OCI-LY3 (cell line): ENCODE data around the gene UPK3A.

Experiments used
- EZH2phosphoT487 ChIP-seq: fragments of 200-600 bp; shearing (Covaris generic); IDR thresholded peaks from 2 replicates; pipeline ENCODE4 v1.6.1; 2018; ENCODE audit warnings: antibody characterized with exemption, mixed run types, low read depth
- TF ChIP-seq, protein P1 (sequence below): fragments of 200-600, 300-600 bp; sonication (generic); IDR thresholded peaks from 2 replicates; pipeline ENCODE4 v1.5.1; 2014; ENCODE audit warnings: antibody characterized with exemption, low read length, low read depth

GRCh38 chr22:45237065-45237990 lies 47.4 kb upstream of the UPK3A start:
- TF ChIP-seq, protein P1, sequence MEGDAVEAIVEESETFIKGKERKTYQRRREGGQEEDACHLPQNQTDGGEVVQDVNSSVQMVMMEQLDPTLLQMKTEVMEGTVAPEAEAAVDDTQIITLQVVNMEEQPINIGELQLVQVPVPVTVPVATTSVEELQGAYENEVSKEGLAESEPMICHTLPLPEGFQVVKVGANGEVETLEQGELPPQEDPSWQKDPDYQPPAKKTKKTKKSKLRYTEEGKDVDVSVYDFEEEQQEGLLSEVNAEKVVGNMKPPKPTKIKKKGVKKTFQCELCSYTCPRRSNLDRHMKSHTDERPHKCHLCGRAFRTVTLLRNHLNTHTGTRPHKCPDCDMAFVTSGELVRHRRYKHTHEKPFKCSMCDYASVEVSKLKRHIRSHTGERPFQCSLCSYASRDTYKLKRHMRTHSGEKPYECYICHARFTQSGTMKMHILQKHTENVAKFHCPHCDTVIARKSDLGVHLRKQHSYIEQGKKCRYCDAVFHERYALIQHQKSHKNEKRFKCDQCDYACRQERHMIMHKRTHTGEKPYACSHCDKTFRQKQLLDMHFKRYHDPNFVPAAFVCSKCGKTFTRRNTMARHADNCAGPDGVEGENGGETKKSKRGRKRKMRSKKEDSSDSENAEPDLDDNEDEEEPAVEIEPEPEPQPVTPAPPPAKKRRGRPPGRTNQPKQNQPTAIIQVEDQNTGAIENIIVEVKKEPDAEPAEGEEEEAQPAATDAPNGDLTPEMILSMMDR, result no peak
- no peak for TF ChIP-seq EZH2phosphoT487
